Measurements from ENCODE around the gene DPF3.

DPF3 gene

DNA sequence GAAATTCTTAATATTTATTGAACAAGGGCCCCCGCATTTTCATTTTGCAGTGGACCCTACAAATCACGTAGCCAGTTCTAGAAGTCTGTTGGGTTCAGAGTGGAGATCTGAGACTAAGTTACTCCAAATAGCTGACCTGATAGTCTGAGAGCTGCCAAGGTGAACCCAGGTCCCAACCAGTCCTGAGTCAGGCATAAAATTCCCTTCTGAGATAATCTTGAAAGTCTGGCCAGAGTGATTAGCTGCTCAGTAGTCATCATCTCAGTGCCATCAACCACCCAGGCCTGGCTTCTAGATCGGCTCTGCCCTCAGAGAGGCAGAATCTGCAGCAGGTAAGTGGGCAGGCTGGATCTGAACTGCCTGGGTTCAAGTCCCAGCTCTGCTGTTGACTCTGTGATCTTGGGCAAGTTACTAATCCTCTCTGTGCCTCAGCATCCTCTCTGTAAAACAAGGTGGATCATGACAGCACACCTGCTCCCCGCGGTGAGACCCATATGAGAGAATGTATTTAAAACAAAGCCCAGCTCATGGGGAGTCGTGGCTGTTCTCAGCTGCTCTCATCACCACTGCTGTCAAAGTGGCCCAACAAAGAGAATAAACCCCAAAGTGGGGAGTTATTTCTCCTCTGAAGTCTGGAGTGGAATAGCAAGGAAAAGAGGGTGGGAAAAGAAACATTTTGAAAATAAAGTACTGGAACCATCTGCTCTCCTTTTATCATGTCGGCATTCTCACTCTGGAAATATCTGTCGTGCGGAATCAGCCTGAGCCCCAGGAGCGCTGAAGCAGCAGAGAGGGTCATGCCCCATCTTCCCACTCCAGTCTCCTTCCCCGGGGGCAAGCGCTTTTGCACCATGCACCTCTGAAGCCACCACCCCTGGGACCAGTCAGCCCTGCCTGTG lies 193.3 kb downstream of the DPF3 start:
- no peak overlapping the region for H3K9ac ChIP-seq (ENCODE audit: low read length)

DNA sequence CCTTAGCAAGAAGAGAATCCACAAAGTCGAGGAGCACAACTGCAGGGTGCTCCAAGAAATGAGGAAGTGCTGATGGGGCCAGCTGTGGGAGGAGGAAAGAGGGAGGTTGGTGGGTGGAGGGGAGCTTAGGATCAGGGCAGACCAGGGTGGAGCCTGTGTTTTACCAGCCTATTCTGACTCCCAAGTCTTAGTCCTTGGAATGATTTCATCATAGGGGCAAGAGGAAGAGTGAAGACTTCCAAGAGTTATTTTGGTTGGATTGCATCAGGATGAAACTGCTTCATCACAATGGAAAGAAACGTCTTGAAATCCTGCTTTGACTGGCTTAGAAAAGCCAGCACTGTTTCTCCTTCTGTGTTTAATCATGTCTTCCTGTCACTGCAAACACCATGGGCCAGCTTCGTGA lies 194.0 kb downstream of the DPF3 start:
- Histone ChIP-seq H3K4me1 (ENCODE audit: control insufficient read depth, insufficient read depth, low read length) (no peaks in the 10 kb centered on the region), H3K27me3 (ENCODE audit: control insufficient read depth, insufficient read depth, low read length) (no peaks in the 10 kb centered on the region), H3K4me3 (ENCODE audit: low read length) (no peak overlapping the region), H3K36me3 (ENCODE audit: control insufficient read depth, insufficient read depth, low read length) (no peaks in the 10 kb centered on the region), H3K27ac (ENCODE audit: low read depth, low read length) (no peak overlapping the region), H3K9ac (ENCODE audit: low read length) (no peak overlapping the region)

More for the DNA sequence above, 193.3 kb downstream of the DPF3 start:
- no peaks in the 10 kb centered on the region for H3K27me3 ChIP-seq (ENCODE audit: control insufficient read depth, insufficient read depth, low read length)
- no peaks in the 10 kb centered on the region for H3K4me1 ChIP-seq (ENCODE audit: control insufficient read depth, insufficient read depth, low read length)
- no peak overlapping the region for H3K4me3 ChIP-seq (ENCODE audit: low read length)
- H3K36me3 ChIP-seq (ENCODE audit: control insufficient read depth, insufficient read depth, low read length): no peaks in the 10 kb centered on the region
- H3K27ac ChIP-seq (ENCODE audit: low read depth, low read length): no peak overlapping the region

DNA sequence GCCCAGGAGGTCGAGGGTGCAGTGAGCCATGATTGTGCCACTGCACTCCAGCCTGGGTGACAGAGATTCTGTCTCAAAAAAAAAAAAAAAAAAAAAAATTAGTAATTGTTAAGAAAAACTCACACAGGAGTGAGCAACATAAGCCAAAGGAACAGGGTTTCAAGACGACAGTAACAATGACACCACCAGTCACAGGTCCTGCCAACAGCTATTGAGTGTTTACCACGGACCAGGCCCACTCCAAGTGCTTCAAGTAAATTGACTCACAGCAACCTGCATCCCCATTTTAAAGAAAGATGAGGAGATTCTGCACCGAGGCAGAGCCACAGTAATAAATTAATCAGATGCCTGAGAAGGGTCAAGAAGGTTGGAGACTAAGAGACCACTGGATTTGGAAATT lies 194.5 kb downstream of the DPF3 start:
- Histone ChIP-seq H3K4me3 (ENCODE audit: low read length) (no peak overlapping the region), H3K4me1 (ENCODE audit: control insufficient read depth, insufficient read depth, low read length) (no peaks in the 10 kb centered on the region), H3K27me3 (ENCODE audit: control insufficient read depth, insufficient read depth, low read length) (no peaks in the 10 kb centered on the region), H3K9ac (ENCODE audit: low read length) (no peak overlapping the region), H3K36me3 (ENCODE audit: control insufficient read depth, insufficient read depth, low read length) (no peaks in the 10 kb centered on the region), H3K27ac (ENCODE audit: low read depth, low read length) (no peak overlapping the region)

DNA sequence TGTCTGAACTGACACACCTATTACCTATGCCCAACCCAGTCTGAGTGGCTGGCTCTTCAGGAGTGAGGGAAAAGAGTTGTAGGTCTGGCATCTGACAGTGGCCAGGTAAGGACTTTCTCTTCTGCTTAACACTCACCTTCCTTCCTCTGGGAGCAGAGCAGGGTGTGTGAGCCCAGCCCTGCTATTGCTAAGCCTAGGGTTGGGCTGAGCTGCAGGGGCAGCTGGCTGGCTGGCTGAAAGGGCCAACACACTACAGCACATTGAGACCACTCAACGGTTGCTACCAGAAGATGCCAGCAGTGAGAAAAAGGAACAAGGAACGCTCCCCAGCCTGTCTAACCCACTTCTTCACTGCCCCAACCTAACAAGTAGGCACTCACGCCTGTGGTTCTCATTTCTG lies 201.2 kb downstream of the DPF3 start:
- Histone ChIP-seq H3K4me3 (ENCODE audit: low read length) (no peak overlapping the region), H3K36me3 (ENCODE audit: control insufficient read depth, insufficient read depth, low read length) (peaks cover 3% of the 10 kb centered on the region), H3K4me1 (ENCODE audit: control insufficient read depth, insufficient read depth, low read length) (no peaks in the 10 kb centered on the region), H3K27me3 (ENCODE audit: control insufficient read depth, insufficient read depth, low read length) (no peaks in the 10 kb centered on the region), H3K9ac (ENCODE audit: low read length) (no peak overlapping the region), H3K27ac (ENCODE audit: low read depth, low read length) (no peak overlapping the region)

DNA sequence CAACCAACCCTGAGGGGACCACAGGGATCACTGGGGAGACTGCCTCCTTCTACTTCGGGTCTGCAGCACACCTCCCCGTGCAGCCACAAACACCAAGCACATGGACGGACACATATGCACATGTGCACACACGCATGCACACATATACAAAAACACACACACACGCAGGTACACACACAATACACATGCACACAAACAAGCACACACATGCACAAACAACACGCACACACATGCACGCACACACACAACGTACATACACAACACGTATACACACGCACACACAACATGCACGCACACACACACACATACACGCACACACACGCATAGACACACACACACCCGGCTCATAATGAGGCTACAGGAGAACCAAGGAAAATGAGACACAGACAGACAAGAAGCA lies 203.6 kb downstream of the DPF3 start:
- Histone ChIP-seq H3K36me3 (ENCODE audit: control insufficient read depth, insufficient read depth, low read length) (peaks cover 3% of the 10 kb centered on the region), H3K9ac (ENCODE audit: low read length) (no peak overlapping the region), H3K27ac (ENCODE audit: low read depth, low read length) (no peak overlapping the region), H3K27me3 (ENCODE audit: control insufficient read depth, insufficient read depth, low read length) (no peaks in the 10 kb centered on the region), H3K4me1 (ENCODE audit: control insufficient read depth, insufficient read depth, low read length) (no peaks in the 10 kb centered on the region), H3K4me3 (ENCODE audit: low read length) (no peak overlapping the region)

DNA sequence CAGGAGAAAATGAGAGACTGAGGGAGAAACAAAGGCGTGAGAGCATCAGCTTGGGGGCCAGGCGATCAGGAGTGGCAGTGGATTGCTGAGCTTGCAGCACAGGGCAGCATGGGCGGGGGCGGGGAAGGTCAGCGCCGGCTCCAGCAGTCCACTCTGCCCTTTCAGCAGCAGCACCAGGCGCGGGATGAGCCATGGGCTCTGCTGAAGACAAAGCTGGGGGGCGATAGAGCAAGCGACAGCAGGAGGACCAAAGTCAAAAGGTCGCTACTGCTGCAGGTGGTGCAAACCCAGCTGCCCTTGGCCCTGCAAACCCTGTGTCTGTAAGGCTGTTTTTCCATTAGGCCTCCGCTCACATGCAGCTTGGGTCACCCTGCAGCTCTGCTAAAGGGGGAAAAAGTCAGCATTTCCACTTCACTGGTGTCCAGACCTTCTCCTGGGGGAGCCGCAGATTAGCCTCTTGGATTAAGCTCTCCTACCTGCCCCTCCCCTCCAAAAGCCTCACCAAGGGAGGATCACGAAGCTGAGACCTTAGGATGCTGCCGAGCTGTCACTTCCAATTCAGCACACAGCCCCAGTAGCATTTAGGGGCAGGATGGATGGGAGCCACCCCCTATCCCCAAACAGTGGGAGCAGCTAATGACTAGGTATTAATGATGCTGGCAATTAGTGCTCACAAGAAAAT lies 204.8 kb downstream of the DPF3 start:
- H3K27ac ChIP-seq (ENCODE audit: low read depth, low read length): no peak overlapping the region

DNA sequence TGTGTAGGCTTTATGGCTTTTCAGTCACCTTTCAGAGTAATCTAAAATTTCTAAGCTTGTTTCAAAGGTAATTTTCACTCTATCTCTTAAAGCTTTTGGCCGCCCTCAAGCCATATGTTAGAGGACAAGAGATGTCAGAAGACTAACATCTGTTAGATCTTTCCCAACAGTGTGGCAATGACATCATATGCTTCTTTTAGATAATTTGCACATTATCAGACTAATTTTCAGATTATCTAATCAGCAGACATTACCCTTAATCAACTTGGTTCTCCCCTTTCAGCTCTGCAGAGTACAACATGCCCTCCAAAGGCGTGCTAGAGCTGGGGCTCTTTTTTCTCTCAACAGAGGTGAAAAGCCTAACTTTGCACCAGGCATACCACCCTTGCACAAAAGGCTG lies 207.1 kb downstream of the DPF3 start:
- Histone ChIP-seq H3K9ac (ENCODE audit: low read length) (no peak overlapping the region), H3K4me3 (ENCODE audit: low read length) (no peak overlapping the region), H3K27me3 (ENCODE audit: control insufficient read depth, insufficient read depth, low read length) (no peaks in the 10 kb centered on the region), H3K27ac (ENCODE audit: low read depth, low read length) (no peak overlapping the region), H3K4me1 (ENCODE audit: control insufficient read depth, insufficient read depth, low read length) (no peaks in the 10 kb centered on the region), H3K36me3 (ENCODE audit: control insufficient read depth, insufficient read depth, low read length) (peaks cover 3% of the 10 kb centered on the region)

More for the DNA sequence above, 204.8 kb downstream of the DPF3 start:
- H3K4me1 ChIP-seq (ENCODE audit: control insufficient read depth, insufficient read depth, low read length): no peaks in the 10 kb centered on the region
- no peak overlapping the region for H3K9ac ChIP-seq (ENCODE audit: low read length)
- H3K27me3 ChIP-seq (ENCODE audit: control insufficient read depth, insufficient read depth, low read length): no peaks in the 10 kb centered on the region
- peaks cover 3% of the 10 kb centered on the region for H3K36me3 ChIP-seq (ENCODE audit: control insufficient read depth, insufficient read depth, low read length)
- no peak overlapping the region for H3K4me3 ChIP-seq (ENCODE audit: low read length)

DNA sequence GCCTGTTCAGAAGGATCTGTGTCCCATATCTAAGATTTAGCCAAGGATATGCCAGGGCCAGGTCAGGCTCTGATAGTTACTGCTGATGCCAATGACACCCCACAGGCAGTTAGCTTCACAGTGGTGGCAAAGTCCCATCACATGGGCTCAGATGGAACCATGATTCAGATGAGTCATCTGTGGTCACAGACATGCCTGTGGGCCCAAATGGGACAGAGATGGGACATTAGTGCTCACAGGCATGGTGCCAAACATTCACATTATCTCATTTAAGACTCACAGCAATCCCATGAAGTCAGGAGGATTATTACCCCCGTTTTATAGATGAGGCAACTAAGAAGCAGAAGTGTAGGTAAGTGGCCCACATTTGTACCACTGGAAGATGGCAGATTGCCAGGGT lies 207.8 kb downstream of the DPF3 start:
- Histone ChIP-seq H3K27ac (ENCODE audit: low read depth, low read length) (no peak overlapping the region), H3K36me3 (ENCODE audit: control insufficient read depth, insufficient read depth, low read length) (peaks cover 3% of the 10 kb centered on the region), H3K4me1 (ENCODE audit: control insufficient read depth, insufficient read depth, low read length) (no peaks in the 10 kb centered on the region), H3K9ac (ENCODE audit: low read length) (no peak overlapping the region), H3K4me3 (ENCODE audit: low read length) (no peak overlapping the region), H3K27me3 (ENCODE audit: control insufficient read depth, insufficient read depth, low read length) (no peaks in the 10 kb centered on the region)

DNA sequence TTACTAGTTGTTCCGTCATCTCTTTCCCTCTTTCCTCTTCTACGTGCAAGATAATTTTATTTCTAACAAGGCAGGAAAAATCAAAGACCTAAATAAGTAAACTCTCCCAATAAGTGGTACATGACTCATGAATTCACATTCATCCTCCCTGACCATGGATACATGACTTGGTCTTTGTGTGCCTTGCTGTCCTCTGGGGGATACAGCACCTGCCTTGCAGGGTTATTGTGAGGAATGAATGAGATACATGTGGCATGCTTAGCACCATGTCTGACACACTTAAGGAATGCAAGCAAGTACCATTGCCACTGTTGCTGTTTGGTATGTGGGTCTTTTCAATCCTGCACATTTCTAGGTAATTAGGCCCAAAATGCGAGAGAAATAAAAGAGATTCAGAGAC lies 208.4 kb downstream of the DPF3 start:
- Histone ChIP-seq H3K36me3 (ENCODE audit: control insufficient read depth, insufficient read depth, low read length) (peaks cover 3% of the 10 kb centered on the region), H3K27ac (ENCODE audit: low read depth, low read length) (no peak overlapping the region), H3K27me3 (ENCODE audit: control insufficient read depth, insufficient read depth, low read length) (no peaks in the 10 kb centered on the region), H3K4me1 (ENCODE audit: control insufficient read depth, insufficient read depth, low read length) (no peaks in the 10 kb centered on the region), H3K9ac (ENCODE audit: low read length) (no peak overlapping the region), H3K4me3 (ENCODE audit: low read length) (no peak overlapping the region)

DNA sequence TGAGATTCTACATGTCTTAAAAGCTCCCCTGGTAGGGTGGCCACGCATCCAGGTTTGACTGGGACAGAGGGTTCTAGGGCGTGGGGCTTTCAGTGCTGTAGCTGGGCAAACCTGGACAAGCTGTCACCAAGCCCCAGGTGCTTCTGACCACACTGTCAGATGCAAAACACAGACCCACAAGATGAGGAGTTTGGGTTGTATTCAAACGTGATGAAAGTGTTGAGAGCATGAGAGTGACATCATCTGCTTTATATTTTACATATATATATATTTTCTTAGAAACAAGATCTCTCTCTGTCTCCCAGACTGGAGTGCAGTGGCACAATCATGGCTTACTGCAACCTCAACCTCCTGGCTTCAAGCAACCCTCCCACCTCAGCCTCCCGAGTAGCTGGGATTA lies 210.1 kb downstream of the DPF3 start:
- no peaks in the 10 kb centered on the region for H3K4me1 ChIP-seq (ENCODE audit: control insufficient read depth, insufficient read depth, low read length)
- no peaks in the 10 kb centered on the region for H3K36me3 ChIP-seq (ENCODE audit: control insufficient read depth, insufficient read depth, low read length)

DNA sequence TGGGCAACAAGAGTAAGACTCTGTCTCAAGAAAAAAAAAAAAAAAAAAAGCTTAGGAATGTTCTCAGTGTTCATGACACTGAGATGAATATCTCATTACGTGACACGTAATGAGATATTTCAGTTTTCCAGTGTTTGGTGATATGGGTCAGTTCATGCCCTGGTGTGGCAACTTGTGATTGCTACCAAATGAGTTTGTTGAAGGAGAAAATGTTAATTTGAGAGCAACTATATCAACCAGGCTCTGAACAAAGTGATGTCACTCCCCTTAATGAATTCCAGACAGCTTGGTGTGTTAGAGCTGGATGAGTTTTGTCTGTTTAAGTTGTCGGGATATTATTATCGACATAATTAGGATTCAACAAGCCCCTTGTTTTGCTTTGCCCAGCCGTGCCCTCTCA lies 211.7 kb downstream of the DPF3 start:
- Histone ChIP-seq H3K9ac (ENCODE audit: low read length) (no peak overlapping the region), H3K36me3 (ENCODE audit: control insufficient read depth, insufficient read depth, low read length) (no peaks in the 10 kb centered on the region), H3K4me3 (ENCODE audit: low read length) (no peak overlapping the region), H3K4me1 (ENCODE audit: control insufficient read depth, insufficient read depth, low read length) (no peaks in the 10 kb centered on the region), H3K27ac (ENCODE audit: low read depth, low read length) (no peak overlapping the region), H3K27me3 (ENCODE audit: control insufficient read depth, insufficient read depth, low read length) (no peaks in the 10 kb centered on the region)

More for the DNA sequence above, 210.1 kb downstream of the DPF3 start:
- H3K9ac ChIP-seq (ENCODE audit: low read length): no peak overlapping the region
- no peaks in the 10 kb centered on the region for H3K27me3 ChIP-seq (ENCODE audit: control insufficient read depth, insufficient read depth, low read length)
- H3K4me3 ChIP-seq (ENCODE audit: low read length): no peak overlapping the region
- no peak overlapping the region for H3K27ac ChIP-seq (ENCODE audit: low read depth, low read length)

DNA sequence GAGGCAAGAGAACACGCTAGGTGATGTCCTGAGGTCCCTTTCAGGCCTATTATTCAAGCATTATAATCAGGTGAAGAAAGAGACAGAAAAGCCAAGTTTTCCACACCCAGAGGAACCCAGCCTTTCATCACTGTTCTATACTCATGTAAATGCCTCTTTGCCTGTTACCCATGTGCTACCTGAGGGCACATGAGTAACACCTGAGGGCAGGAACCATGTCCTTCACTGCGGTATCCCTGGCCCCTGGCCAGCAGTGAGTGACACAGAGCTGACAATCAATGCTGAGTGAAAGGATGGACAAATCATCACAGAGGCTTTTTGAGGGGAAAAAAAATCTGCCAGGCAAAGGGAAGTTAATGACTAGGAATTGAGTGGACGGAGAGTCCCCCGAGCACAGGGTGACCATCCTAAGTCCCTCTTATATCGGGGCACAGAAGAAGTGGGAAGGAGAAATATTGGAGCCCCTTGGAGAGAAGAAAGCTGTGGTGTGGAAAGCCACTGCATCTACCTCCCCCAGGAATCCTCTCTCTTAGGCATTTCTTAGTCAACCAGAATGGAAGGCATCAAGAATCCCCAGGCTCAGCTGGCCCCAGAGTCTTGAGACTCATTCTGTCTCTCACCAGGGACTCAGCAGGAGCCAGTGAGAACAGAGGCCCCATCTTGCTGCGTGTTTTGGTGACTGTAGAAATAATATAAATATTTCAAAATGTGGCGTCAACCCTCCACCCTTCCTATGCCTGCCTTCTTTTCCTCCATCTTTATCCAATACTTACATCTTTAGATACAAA lies 212.9 kb downstream of the DPF3 start:
- Histone ChIP-seq H3K27me3 (ENCODE audit: control insufficient read depth, insufficient read depth, low read length) (no peaks in the 10 kb centered on the region), H3K4me1 (ENCODE audit: control insufficient read depth, insufficient read depth, low read length) (no peaks in the 10 kb centered on the region), H3K27ac (ENCODE audit: low read depth, low read length) (no peak overlapping the region), H3K4me3 (ENCODE audit: low read length) (no peak overlapping the region), H3K9ac (ENCODE audit: low read length) (no peak overlapping the region), H3K36me3 (ENCODE audit: control insufficient read depth, insufficient read depth, low read length) (no peaks in the 10 kb centered on the region)
